Glutamatergic neuron (in vitro differentiated cells): Measurements from ENCODE around the gene SEMA3A. TPM values are rescaled to one million over a fixed set of nuclear protein-coding genes. Genes with fewer than 3 reads are reported as not detected.

ENCODE experiments used
- DNase-seq: peaks from one replicate; pipeline ENCODE4 v3.0.0; 2022
- H3K27ac Mint-ChIP-seq: one replicate; pipeline ENCODE4 v1.8.0; 2020; ENCODE audit warnings: mild to moderate bottlenecking, mixed read lengths, inconsistent platforms; ENCODE audit not compliant: unreplicated experiment
- H3K27me3 Mint-ChIP-seq: one replicate; pipeline ENCODE4 v1.8.0; 2020; ENCODE audit warnings: mild to moderate bottlenecking, moderate library complexity, mixed read lengths, inconsistent platforms; ENCODE audit not compliant: unreplicated experiment
- H3K36me3 Mint-ChIP-seq: one replicate; pipeline ENCODE4 v1.8.0; 2020; ENCODE audit warnings: mild to moderate bottlenecking, mixed read lengths, inconsistent platforms; ENCODE audit not compliant: unreplicated experiment
- H3K4me1 Mint-ChIP-seq: one replicate; pipeline ENCODE4 v1.8.0; 2020; ENCODE audit warnings: mild to moderate bottlenecking, low read depth, mixed read lengths, inconsistent platforms; ENCODE audit not compliant: unreplicated experiment
- H3K4me3 Mint-ChIP-seq: one replicate; pipeline ENCODE4 v1.8.0; 2020; ENCODE audit warnings: mild to moderate bottlenecking, mixed read lengths, inconsistent platforms; ENCODE audit not compliant: unreplicated experiment
- H3K9me3 Mint-ChIP-seq: one replicate; pipeline ENCODE4 v1.8.0; 2020; ENCODE audit warnings: mild to moderate bottlenecking, moderate library complexity, mixed read lengths, inconsistent platforms; ENCODE audit not compliant: unreplicated experiment
- CTCF ChIP-seq: fragments of 200-600 bp; sonication (generic); IDR thresholded peaks from one replicate; pipeline ENCODE4 v1.5.0; 2021; ENCODE audit not compliant: partially characterized antibody, unreplicated experiment
- total RNA-seq: library from RNA; stranded (reverse); fragmentation: NEBNext Ultra II Directional; extraction: Animal tissue kit (Norgen Biotek cat#: 25700); gene quantifications from one replicate; pipeline ENCODE4 v1.2.1, GENCODE V29; 2021; ENCODE audit not compliant: unreplicated experiment

The SEMA3A gene
- total RNA-seq, 1 donor from 2014 or later: 16.3 TPM

- no peak overlapping the region for H3K27ac Mint-ChIP-seq
- DNase-seq: no peak
- no peak for TF ChIP-seq CTCF
- no peaks in the 10 kb centered on the region for H3K27me3 Mint-ChIP-seq
- H3K4me1 Mint-ChIP-seq: peaks cover under 1% of the 10 kb centered on the region
- H3K4me3 Mint-ChIP-seq: no peak overlapping the region
- no peaks in the 10 kb centered on the region for H3K9me3 Mint-ChIP-seq
- no peaks in the 10 kb centered on the region for H3K36me3 Mint-ChIP-seq
These were observed 145.3 kb downstream of the SEMA3A start for GRCh38 chr7:84049071-84049836.

GRCh38 chr7:84047085-84047484 is 147.5 kb downstream of the SEMA3A start:
- Mint-ChIP-seq H3K27ac (no peak overlapping the region), H3K36me3 (no peaks in the 10 kb centered on the region), H3K4me3 (no peak overlapping the region), H3K27me3 (no peaks in the 10 kb centered on the region), H3K9me3 (no peaks in the 10 kb centered on the region), H3K4me1 (peaks cover 10% of the 10 kb centered on the region)
- DNase-seq: no peak
- TF ChIP-seq CTCF: no peak

- H3K4me1 Mint-ChIP-seq: peaks cover 20% of the 10 kb centered on the region
- no peaks in the 10 kb centered on the region for H3K36me3 Mint-ChIP-seq
- no peaks in the 10 kb centered on the region for H3K9me3 Mint-ChIP-seq
- no peaks in the 10 kb centered on the region for H3K27me3 Mint-ChIP-seq
- no peak overlapping the region for H3K27ac Mint-ChIP-seq
- DNase-seq: no peak
- no peak for TF ChIP-seq CTCF
- no peak overlapping the region for H3K4me3 Mint-ChIP-seq
These were observed 149.8 kb downstream of the SEMA3A start for GRCh38 chr7:84044834-84045233.

- H3K36me3 Mint-ChIP-seq: no peaks in the 10 kb centered on the region
- H3K4me1 Mint-ChIP-seq: peaks cover 20% of the 10 kb centered on the region
- H3K27ac Mint-ChIP-seq: no peak overlapping the region
- no peaks in the 10 kb centered on the region for H3K9me3 Mint-ChIP-seq
- no peak for DNase-seq
- H3K27me3 Mint-ChIP-seq: no peaks in the 10 kb centered on the region
- H3K4me3 Mint-ChIP-seq: no peak overlapping the region
- TF ChIP-seq CTCF: no peak
These were observed 150.9 kb downstream of the SEMA3A start for GRCh38 chr7:84043661-84044191.

GRCh38 chr7:84042110-84042539 is 152.5 kb downstream of the SEMA3A start:
- no peak for TF ChIP-seq CTCF
- DNase-seq: no peak
- Mint-ChIP-seq H3K4me1 (peaks cover 23% of the 10 kb centered on the region), H3K4me3 (no peak overlapping the region), H3K27me3 (no peaks in the 10 kb centered on the region), H3K36me3 (no peaks in the 10 kb centered on the region), H3K9me3 (no peaks in the 10 kb centered on the region), H3K27ac (peak overlapping the region; percentile 7)
